Pancreas (tissue), 10 donors: ENCODE measurements around the gene TMEM98. TPM values are rescaled to one million over a fixed set of nuclear protein-coding genes. Genes with fewer than 3 reads are reported as not detected.
A peak's percentile ranks its signal among the peaks of the same experiment; 100 is the strongest.

Experiments
- ATAC-seq, 4 donors: fragments of 200-7000 bp; cut with Tn5 transposase; one replicate each; pipeline versions ENCODE4 v1.8.0 to v1.9.1; 2020; ENCODE audit warnings: mild to moderate bottlenecking in 4 of 4, moderate library complexity in 4 of 4
- DNase-seq, 6 donors: peaks; one replicate each; pipeline ENCODE4 v3.0.0-alpha.2; 2020
- FAIRE-seq: peaks from 2 replicates; lab custom pipeline; 2012; peaks lifted over from hg19 to GRCh38; lab: Jason Lieb, UNC
- H3K27ac ChIP-seq, 4 donors: fragments of 200-600 bp; sonication (generic); 1 replicate in 3 of 4; 2 replicates in 1 of 4; pipeline versions ENCODE4 v1.5.0 to v1.8.0; 2020
- H3K27me3 ChIP-seq, 4 donors: fragments of 200-600 bp; one replicate each; pipeline ENCODE4 v1.8.0; 2021
- H3K36me3 ChIP-seq, 3 donors: fragments of 200-600 bp; sonication (generic) in 1 of 3; one replicate each; pipeline versions ENCODE4 v1.5.0 to v1.8.0; 2020 to 2021
- H3K4me1 ChIP-seq, 3 donors: fragments of 200-600 bp; one replicate each; pipeline ENCODE4 v1.8.0; 2021
- H3K4me3 ChIP-seq, 4 donors: fragments of 200-600 bp; sonication (generic) in 2 of 4; one replicate each; pipeline versions ENCODE4 v1.5.0 to v1.8.0; 2020 to 2021
- H3K9me3 ChIP-seq, 4 donors: fragments of 200-600 bp; one replicate each; pipeline ENCODE4 v1.8.0; 2021
- WGBS, 2 donors: extraction: QIAGEN DNeasy Blood & Tissue Kit; methylation state at CpG; one replicate each; pipeline ENCODE4 v1.1.7; 2013; 5-methylcytosine and 5-hydroxymethylcytosine counted together
- intact Hi-C, 3 donors: fragments of 100-400 bp; cut with DNase I; formaldehyde crosslinking; loops; one replicate each; pipeline versions ENCODE4 v1.11.1 to v1.14.2; 2022
- polyA plus RNA-seq, 2 donors: library from polyadenylated mRNA; stranded (reverse); fragments of 200-250 nt; gene quantifications; one replicate each; pipeline ENCODE4 v1.2.3, GENCODE V29; 2013
- total RNA-seq, 6 donors: library from RNA; stranded (reverse); fragmentation: NEBNext Ultra II Directional in 4 of 6; extraction: Animal tissue kit (Norgen Biotek cat#: 25700) in 4 of 6; gene quantifications; one replicate each; pipeline versions ENCODE4 v1.2.1 to v1.2.4, GENCODE V29; 2021 to 2023
- TF ChIP-seq, protein P1 (sequence below), 4 donors: fragments of 200-600 bp; sonication (generic) in 3 of 4; IDR thresholded peaks; one replicate each; pipeline versions ENCODE4 v1.5.0 to v1.8.0; 2021; ENCODE audit warnings: antibody characterized with exemption in 4 of 4
- donor health status: healthy with polysubstance abuse.
- donor health status: DM: no; HTN: no; CAD: no; lungs with moderate emphysema.
- donor health status: DM: no; HTN: no; CAD: no.
- donor health status: control.
- donor health status: control.
- donor health status: Bipolar disorder and iron deficiency.
- donor health status: DM: yes; HTN: yes; CAD: no.
- donor health status: DM: no; HTN: no; CAD: no.
- donor health status: DM: no; HTN: no; CAD: no.
- donor health status: DM: yes; HTN: yes; CAD: no.

Gene TMEM98
- total and polyA plus RNA-seq, 8 donors = 16.6 to 62.1 (median 36.5) TPM

DNA sequence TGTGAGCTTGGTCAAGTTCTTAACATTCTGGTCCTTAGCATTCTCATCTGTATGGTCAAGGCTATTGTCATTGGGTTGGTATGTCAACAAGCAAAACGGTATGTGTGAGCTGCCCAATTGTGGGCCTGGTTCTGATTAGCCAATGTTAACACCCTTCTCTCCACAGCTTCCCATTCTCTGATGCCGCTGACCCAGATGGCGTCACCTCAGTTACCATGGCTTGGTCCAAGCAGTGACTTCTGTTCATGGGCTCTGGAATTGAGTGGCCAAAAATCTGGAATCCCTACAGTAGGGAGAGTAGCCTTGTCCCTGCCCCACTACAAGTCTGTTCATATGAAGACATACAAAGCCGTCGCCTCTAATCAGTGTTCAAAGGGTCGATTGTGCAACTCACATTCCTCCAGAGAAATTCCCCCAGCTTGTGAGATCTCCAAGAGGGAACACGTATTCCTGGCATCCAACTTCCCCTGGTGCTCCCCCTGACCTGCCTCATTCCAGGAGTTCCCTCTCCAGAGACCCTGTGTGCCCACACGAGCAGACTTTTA lies 15.8 kb downstream of the TMEM98 start:
- WGBS, 2 donors = 38 to 39% methylated on average over 8 of the region's 8 CpGs
- ATAC-seq = peak; percentile 44 to 74 (median 72)
- Histone ChIP-seq H3K9me3 (no peaks in the 10 kb centered on the region), H3K27me3 (no peaks in the 10 kb centered on the region), H3K4me3 (no peak overlapping the region), H3K4me1 (peaks cover 0 to 19% (median 18%) of the 10 kb centered on the region in 3 donors), H3K27ac (peak overlapping the region in 3 of 4 donors; percentile 5 to 46 (median 9)), H3K36me3 (no peaks in the 10 kb centered on the region)
- FAIRE-seq = no peak
- TF ChIP-seq, protein P1, sequence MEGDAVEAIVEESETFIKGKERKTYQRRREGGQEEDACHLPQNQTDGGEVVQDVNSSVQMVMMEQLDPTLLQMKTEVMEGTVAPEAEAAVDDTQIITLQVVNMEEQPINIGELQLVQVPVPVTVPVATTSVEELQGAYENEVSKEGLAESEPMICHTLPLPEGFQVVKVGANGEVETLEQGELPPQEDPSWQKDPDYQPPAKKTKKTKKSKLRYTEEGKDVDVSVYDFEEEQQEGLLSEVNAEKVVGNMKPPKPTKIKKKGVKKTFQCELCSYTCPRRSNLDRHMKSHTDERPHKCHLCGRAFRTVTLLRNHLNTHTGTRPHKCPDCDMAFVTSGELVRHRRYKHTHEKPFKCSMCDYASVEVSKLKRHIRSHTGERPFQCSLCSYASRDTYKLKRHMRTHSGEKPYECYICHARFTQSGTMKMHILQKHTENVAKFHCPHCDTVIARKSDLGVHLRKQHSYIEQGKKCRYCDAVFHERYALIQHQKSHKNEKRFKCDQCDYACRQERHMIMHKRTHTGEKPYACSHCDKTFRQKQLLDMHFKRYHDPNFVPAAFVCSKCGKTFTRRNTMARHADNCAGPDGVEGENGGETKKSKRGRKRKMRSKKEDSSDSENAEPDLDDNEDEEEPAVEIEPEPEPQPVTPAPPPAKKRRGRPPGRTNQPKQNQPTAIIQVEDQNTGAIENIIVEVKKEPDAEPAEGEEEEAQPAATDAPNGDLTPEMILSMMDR (IDR thresholded peaks at IDR 0.05) = no peak
- intact Hi-C loops = loop anchor here in 1 of 3 donors (10.0 kb wide), 1 partner anchor 51 kb away; the partner anchor contains the start of gene SPACA3
- DNase-seq = peak in 2 of 6 donors; percentile 29 to 41

DNA sequence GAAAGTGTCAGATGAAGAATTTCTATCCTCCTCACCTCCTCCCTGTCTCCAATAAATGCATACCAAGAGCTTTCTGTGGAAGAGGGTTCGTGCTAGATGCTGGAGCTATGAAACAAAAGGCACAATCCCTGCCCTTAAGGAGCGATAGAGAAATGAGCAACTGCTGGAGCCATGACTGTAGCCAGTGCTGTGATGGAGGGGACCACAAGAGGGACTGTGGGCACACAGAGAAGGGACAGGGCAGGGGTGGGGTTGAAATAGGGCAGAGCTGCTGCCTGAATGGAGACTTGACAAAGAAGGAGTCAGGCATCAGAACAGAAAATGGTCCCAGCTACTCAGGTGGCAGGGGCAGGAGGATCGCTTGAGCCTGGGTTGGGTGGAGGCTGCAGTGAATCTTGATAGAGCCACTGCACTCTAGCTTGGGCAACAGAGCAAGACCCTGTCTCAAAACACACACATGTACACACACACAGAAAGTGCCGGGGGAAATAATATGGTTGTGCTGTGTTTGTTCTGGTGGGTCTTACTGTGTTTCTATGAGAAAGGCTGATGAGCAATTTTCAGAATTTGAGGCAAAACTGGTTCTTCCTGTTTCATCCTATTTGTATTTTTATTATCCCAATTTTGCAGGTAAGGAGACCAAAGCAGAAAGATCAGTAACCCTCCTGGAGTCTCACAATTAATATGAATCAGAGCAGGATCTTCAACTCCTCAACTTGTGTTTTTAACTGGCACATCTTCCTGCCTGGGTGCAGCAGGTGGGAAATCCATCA lies 16.5 kb downstream of the TMEM98 start:
- Histone ChIP-seq H3K36me3 (no peaks in the 10 kb centered on the region), H3K4me3 (no peak overlapping the region), H3K27ac (peak overlapping the region in 2 of 4 donors; percentile 9 to 46), H3K4me1 (peaks cover 0 to 19% (median 18%) of the 10 kb centered on the region in 3 donors), H3K9me3 (no peaks in the 10 kb centered on the region), H3K27me3 (no peaks in the 10 kb centered on the region)
- WGBS, 2 donors = 89 to 93% methylated on average over 4 of the region's 4 CpGs
- intact Hi-C loops = loop anchor here in 1 of 3 donors (10.0 kb wide), 1 partner anchor 50 kb away; the partner anchor contains the start of gene SPACA3
- no peak for DNase-seq
- peak in 1 of 4 donors; percentile 10 for ATAC-seq
- FAIRE-seq = no peak
- TF ChIP-seq, protein P1 (IDR thresholded peaks at IDR 0.05) = no peak

DNA sequence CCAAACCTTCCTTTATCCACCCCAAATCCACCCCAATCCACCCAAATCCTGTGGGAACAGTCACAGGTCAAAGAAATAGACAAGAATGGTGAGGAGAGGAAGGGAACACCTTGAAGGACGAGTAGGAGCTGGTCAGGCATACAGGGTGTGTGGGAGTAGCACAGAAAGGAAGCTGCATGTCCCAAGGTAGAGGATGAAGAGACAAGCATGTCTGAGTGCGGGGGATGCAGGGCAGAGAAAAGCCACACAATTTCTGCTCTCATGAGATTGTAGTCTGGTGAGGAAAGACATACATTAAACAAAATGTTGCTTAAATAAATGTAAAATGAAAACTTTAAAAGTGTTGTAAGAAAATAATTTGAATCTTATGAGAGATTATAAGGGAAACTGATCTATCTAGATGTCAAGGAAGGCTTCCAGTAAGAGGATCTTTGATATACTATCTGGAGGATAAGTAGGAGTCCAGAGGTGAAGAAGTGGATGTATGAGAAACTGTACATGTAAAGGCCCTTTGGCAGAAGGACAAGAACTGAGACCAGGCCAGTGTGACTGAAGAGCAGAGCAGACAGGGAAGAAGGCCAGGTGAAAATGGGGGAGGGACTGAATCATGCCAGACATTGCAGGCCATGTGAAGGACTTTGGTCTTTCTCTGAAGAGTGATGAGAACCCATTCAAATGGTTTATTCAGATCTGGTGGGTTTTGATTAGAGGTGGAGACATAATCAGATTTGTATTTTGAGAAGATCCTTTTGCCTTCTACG lies 18.6 kb downstream of the TMEM98 start:
- DNase-seq = peak in 2 of 6 donors; percentile 49 to 58
- no peaks in the 10 kb centered on the region for H3K36me3 ChIP-seq
- no peaks in the 10 kb centered on the region for H3K9me3 ChIP-seq
- WGBS, 2 donors = 70 to 71% methylated on average over 3 of the region's 3 CpGs
- no peak for FAIRE-seq
- no peak overlapping the region for H3K27ac ChIP-seq
- no peaks in the 10 kb centered on the region for H3K27me3 ChIP-seq
- ATAC-seq = peak in 3 of 4 donors; percentile 34 to 65 (median 63)
- H3K4me1 ChIP-seq = peaks cover 0 to 19% (median 18%) of the 10 kb centered on the region in 3 donors
- H3K4me3 ChIP-seq = no peak overlapping the region
- TF ChIP-seq, protein P1 (IDR thresholded peaks at IDR 0.05) = no peak
- intact Hi-C loops = loop anchor here in 1 of 3 donors (10.0 kb wide), 1 partner anchor 48 kb away; the partner anchor contains the start of gene SPACA3

DNA sequence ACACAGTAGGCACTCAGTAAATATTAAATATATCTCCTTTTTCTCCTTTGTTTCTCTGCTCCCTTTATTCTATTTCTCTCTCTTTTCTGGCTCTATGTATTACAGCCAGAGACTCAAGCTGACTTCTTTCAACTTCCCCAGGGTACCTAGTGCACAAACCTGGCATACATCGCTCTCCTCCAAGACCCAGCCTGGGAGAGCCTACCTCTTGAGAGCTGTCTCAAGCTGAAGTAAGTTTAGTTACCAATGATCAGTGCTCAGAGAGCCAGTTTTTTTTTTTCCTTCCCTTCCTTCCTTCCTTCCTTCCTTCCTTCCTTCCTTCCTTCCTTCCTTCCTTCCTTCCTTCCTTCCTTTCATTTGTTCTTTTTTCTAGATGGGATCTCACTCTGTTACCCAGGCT lies 19.8 kb downstream of the TMEM98 start:
- FAIRE-seq (no peak), DNase-seq (no peak), ATAC-seq (no peak)
- H3K9me3 ChIP-seq = no peaks in the 10 kb centered on the region
- 93 to 97% methylated on average over 1 of the region's 1 CpG for WGBS, 2 donors
- TF ChIP-seq, protein P1 (IDR thresholded peaks at IDR 0.05) = no peak
- intact Hi-C loops = loop anchor here in 1 of 3 donors (10.0 kb wide), 1 partner anchor 47 kb away; the partner anchor contains the start of gene SPACA3
- no peaks in the 10 kb centered on the region for H3K36me3 ChIP-seq
- H3K27me3 ChIP-seq = no peaks in the 10 kb centered on the region
- H3K4me1 ChIP-seq = peaks cover 0 to 19% (median 17%) of the 10 kb centered on the region in 3 donors
- H3K4me3 ChIP-seq = no peak overlapping the region
- no peak overlapping the region for H3K27ac ChIP-seq
